ENCODE measurements around the gene LRP5.

LRP5 gene

GRCh38 chr11:68309621-68310185 lies 2.7 kb upstream of the LRP5 start:
- DNase-seq (ENCODE audit: low read depth): no peak

- no peak for DNase-seq (ENCODE audit: low read depth)
Measured at GRCh38 chr11:68311160-68312116, 953 bp upstream of the LRP5 start.

GRCh38 chr11:68312780-68313573 lies 586 bp downstream of the LRP5 start:
- no peak for DNase-seq (ENCODE audit: low read depth)

- DNase-seq (ENCODE audit: low read depth): no peak
Measured at GRCh38 chr11:68313574-68314202, 1.3 kb downstream of the LRP5 start.

- DNase-seq (ENCODE audit: low read depth): no peak
Measured at GRCh38 chr11:68314203-68315170, 2.1 kb downstream of the LRP5 start.

GRCh38 chr11:68315171-68315920 lies 3.0 kb downstream of the LRP5 start:
- DNase-seq (ENCODE audit: low read depth): no peak

GRCh38 chr11:68317147-68317785 lies 4.9 kb downstream of the LRP5 start:
- DNase-seq (ENCODE audit: low read depth): no peak

GRCh38 chr11:68321293-68322051 lies 9.1 kb downstream of the LRP5 start:
- DNase-seq (ENCODE audit: low read depth): no peak

GRCh38 chr11:68322052-68322430 lies 9.7 kb downstream of the LRP5 start:
- DNase-seq (ENCODE audit: low read depth): no peak

GRCh38 chr11:68324241-68324640 lies 11.8 kb downstream of the LRP5 start:
- no peak for DNase-seq (ENCODE audit: low read depth)

- no peak for DNase-seq (ENCODE audit: low read depth)
Measured at GRCh38 chr11:68324695-68325094, 12.3 kb downstream of the LRP5 start.

GRCh38 chr11:68325183-68325906 lies 13.0 kb downstream of the LRP5 start:
- no peak for DNase-seq (ENCODE audit: low read depth)

GRCh38 chr11:68325907-68326220 lies 13.5 kb downstream of the LRP5 start:
- no peak for DNase-seq (ENCODE audit: low read depth)

- no peak for DNase-seq (ENCODE audit: low read depth)
Measured at GRCh38 chr11:68326334-68327215, 14.2 kb downstream of the LRP5 start.

- DNase-seq (ENCODE audit: low read depth): no peak
Measured at GRCh38 chr11:68327586-68328370, 15.4 kb downstream of the LRP5 start.

GRCh38 chr11:68328374-68329091 lies 16.1 kb downstream of the LRP5 start:
- no peak for DNase-seq (ENCODE audit: low read depth)

Data from CMK (cell line).